GM12801 (cell line): ENCODE measurements around the gene UBE3B.

ENCODE experiments used
- TF ChIP-seq, protein P1 (sequence below): IDR thresholded peaks from one replicate; pipeline ENCODE4 v1.5.1; 2011; ENCODE audit warnings: control low read depth; ENCODE audit not compliant: insufficient read length; ENCODE audit errors: extremely low read depth

UBE3B gene

DNA sequence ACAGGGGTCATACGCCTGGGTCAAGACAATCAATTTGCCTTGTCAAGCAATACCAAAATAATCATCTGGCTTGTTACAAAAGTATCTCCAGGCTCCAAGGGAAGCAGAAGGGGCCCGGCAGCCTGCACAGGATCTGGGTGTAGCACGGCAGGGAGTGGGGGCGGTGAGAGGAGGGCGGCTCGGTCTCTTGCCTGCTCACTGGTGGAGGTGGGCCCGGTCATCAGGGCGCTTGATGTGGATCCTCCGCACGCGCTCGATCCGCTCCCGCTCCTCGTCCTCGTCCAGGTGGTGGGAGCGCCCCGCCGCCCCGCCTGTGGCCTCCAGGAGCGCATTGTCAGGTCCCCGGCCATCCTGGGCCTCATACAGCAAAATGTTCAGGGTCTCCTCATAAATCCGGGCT is 26.0 kb upstream of the UBE3B start:
- TF ChIP-seq, protein P1, sequence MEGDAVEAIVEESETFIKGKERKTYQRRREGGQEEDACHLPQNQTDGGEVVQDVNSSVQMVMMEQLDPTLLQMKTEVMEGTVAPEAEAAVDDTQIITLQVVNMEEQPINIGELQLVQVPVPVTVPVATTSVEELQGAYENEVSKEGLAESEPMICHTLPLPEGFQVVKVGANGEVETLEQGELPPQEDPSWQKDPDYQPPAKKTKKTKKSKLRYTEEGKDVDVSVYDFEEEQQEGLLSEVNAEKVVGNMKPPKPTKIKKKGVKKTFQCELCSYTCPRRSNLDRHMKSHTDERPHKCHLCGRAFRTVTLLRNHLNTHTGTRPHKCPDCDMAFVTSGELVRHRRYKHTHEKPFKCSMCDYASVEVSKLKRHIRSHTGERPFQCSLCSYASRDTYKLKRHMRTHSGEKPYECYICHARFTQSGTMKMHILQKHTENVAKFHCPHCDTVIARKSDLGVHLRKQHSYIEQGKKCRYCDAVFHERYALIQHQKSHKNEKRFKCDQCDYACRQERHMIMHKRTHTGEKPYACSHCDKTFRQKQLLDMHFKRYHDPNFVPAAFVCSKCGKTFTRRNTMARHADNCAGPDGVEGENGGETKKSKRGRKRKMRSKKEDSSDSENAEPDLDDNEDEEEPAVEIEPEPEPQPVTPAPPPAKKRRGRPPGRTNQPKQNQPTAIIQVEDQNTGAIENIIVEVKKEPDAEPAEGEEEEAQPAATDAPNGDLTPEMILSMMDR = no peak

DNA sequence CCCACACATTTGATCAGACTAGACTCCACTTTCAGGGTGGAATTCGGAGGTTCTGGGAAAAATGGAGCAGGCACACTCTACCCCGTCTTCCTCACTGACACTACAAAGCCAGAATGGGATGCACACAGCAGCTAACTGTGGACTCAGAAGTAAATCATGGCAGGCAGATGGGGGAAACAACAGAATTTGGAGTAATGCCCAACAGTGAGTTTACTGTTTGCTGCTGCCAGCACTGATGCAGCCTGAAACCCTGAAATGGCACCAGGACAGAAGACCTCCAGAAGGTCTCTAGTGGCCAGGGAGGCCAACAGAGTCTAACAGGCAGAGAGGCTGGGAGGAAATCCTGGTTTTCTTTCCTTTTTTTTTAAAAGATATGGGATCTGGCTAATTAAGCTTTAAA is 24.9 kb upstream of the UBE3B start:
- TF ChIP-seq, protein P1 = no peak

DNA sequence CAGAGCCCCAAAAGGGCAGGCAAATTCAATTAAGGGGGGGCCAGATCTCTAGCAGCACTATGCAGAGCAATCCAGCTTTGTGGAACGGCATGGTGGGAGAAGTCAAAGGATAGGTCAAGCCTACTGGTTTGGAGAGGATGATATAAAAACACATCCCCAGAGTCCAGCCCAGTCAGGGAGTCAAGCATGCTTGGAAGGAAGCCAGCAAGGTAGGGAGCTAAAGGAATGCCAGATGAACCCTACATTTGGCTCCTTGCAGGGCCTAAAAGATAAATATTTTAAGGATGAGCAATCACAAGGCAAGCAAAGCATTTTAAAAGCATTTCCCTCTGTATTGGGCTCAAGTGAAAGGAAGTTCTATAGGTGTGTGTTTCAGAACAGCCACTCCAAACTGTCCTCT is 21.7 kb upstream of the UBE3B start:
- TF ChIP-seq, protein P1 = no peak

DNA sequence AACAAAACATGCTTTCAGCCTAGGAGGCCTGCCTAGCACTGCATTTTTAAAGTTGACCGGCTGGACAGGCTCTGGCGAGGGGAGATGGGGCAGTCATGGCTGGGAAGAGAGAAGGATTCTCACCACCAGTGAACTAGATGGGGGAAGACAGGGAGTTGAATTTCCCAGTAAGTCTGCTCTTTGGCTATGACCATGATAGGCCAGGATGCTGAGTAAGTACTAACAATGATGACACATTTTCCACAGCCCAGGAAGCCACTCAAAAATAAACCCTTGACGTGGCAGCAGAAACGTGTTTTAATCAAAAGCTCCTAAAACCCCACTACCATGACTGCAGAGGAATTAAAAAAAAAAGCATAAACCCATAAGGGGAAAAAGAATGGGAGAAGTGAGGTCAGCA is 19.3 kb upstream of the UBE3B start:
- TF ChIP-seq, protein P1 = no peak

DNA sequence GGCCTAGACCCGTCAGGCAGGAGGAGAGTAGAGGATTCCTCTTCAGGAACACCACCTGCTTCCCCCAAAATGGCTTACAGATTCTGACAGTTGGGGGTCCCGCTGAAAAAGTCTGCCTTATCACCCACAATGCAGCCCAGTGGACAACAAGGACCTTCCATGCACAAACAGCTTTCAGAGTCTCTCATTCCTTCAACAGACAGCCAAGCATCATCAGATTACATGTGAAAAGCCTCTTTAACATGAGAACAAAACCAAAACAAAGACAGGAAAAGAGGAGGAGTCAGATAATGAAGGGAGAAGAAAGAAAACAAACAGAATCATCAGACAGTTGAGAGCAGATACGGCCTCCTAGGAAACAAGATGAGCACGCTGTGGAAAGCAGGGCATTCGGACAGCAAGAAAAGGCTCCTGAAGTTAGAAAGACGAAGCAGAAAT is 18.6 kb upstream of the UBE3B start:
- TF ChIP-seq, protein P1 = no peak

DNA sequence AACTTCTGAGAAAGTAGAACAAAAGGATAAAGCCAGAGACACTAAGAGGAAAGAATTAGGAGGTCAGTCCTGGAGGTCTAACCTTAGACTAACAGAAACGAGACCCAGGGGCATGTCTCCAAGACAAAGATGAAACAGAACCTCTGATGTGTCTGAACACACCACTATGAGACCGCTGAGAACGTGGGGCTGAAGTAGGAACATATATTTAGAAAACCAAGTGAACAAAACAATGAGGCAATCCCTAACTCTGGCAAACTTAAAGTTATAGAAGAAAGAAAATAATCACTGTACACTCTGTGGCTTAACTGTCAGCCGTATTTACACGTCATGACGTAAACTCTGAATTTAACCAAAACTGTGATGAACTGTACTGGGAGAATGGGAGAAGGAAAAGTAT is 18.2 kb upstream of the UBE3B start:
- TF ChIP-seq, protein P1 = no peak

DNA sequence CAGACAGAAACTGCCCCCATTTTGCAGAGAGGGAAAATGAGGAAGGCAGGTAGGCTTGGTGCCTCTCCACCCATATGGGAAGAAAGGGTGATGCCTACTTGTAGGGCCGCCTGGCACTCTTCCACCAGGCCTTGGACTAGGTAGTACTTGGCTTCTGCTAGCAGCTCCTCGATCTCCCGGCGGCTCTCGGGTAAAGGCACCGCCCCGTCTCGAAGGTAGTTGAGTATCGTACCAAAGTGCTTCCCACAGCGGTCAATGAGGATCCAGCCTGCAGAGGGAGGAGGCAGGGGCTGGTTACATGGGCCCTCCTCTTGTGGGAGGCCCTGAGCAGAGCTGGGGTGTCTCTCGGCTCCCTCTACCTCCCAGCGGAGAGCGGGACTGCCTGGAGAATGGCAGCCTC is 16.9 kb upstream of the UBE3B start:
- TF ChIP-seq, protein P1 = no peak

DNA sequence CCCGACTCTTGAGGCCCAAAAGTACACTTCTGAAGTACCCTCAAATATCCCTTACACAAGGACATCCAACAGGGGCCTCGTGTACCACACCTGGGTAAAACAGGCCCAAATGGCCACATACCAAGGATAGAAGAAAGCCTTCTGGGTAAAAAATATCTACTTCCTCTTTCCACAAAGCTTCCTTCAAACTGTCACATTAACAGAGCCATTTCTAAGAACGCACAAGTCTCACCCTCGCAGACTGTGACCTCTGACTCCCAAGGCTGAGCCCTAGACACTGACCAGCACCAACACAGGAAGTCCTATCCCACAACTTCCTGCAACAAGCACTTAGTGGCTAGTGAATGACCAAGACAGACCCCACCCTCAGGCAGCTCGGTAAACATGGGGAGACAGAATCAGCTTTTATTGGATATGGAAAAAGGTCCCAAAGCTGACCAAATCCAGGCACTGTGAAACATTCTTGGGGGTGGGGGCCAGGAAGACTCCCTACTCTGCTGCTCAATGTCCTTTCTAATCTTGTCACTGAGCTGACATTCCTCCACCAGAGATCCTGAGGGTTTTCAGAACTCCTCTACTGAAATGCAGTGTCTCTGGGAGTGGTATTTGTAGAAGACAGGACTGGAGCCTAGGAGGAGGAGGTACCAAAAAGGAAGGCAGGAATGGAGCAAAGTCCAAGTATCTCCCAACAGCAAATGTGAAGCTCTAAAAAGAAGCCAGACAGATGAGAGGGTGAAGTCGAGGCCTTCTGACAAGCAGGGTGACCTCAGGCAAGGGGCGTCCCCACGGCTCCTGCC is 16.2 kb upstream of the UBE3B start:
- TF ChIP-seq, protein P1 = no peak
